GM23338 (cell line): ENCODE data around the gene MYOZ3. TPM values are rescaled to one million over a fixed set of nuclear protein-coding genes. Genes with fewer than 3 reads are reported as not detected.

Experiments used
- CREB1 ChIP-seq: fragments of 250-450 bp; sonication (Bioruptor Pico); IDR thresholded peaks from 2 replicates; pipeline ENCODE4 v1.5.0; 2020; ENCODE audit warnings: low read depth, mild to moderate bottlenecking, moderate library complexity
- POLR2AphosphoS5 ChIP-seq: IDR thresholded peaks from 2 replicates; pipeline ENCODE4 v1.6.1; 2016; ENCODE audit warnings: antibody characterized with exemption, low read depth
- STAT1 ChIP-seq: IDR thresholded peaks from one replicate; pipeline ENCODE4 v1.6.1; 2016; ENCODE audit warnings: antibody characterized with exemption; ENCODE audit not compliant: unreplicated experiment
- ZNF462 ChIP-seq: fragments of 250-450 bp; sonication (Bioruptor Pico); IDR thresholded peaks from 2 replicates; pipeline ENCODE4 v1.5.0; 2020; ENCODE audit warnings: mild to moderate bottlenecking, moderate library complexity
- polyA plus RNA-seq: library from polyadenylated mRNA; unstranded; fragments of >200 nt; fragmentation: Nextera tagmentation; extraction: Ambion mirVana; gene quantifications from 2 replicates; pipeline ENCODE4 v1.2.1, GENCODE V29; 2016
- total RNA-seq: library from RNA; depleted of rRNA; stranded (reverse); fragments of >200 nt; shearing (Covaris generic); gene quantifications from 2 replicates; pipeline ENCODE4 v1.2.3, GENCODE V29; 2014; rRNA removed

The MYOZ3 gene
- total and polyA plus RNA-seq, 2 experiments from 2014 or later, result 12.7 to 13.8 TPM

GRCh38 chr5:150723845-150724244 is 62.8 kb downstream of the MYOZ3 start (continued):
- TF ChIP-seq ZNF462 (CRISPR knock-in tag) (no peak), CREB1 (CRISPR knock-in tag) (no peak), POLR2AphosphoS5 (no peak), STAT1 (no peak)

Other genes with a start within 250 kb of the MYOZ3 start
- gene CD74, start 248.3 kb upstream of the MYOZ3 start, total RNA-seq, result 49.8 and 54.8 TPM in 2 replicates
- gene CD74, start 248.3 kb upstream of the MYOZ3 start, polyA plus RNA-seq, result 98.4 and 105 TPM in 2 replicates
- gene RPS14, start 211.5 kb upstream of the MYOZ3 start, total RNA-seq, result 1,443 and 1,506 TPM in 2 replicates
- gene RPS14, start 211.5 kb upstream of the MYOZ3 start, polyA plus RNA-seq, result 2,790 and 2,911 TPM in 2 replicates
- gene NDST1, start 153.1 kb upstream of the MYOZ3 start, total RNA-seq, result 76.6 and 85.0 TPM in 2 replicates
- gene NDST1, start 153.1 kb upstream of the MYOZ3 start, polyA plus RNA-seq, result 7.3 and 8.5 TPM in 2 replicates
- gene SYNPO, start 20.6 kb upstream of the MYOZ3 start, total RNA-seq, result 1.3 and 3.0 TPM in 2 replicates
- 0.16 and 0.38 TPM in 2 replicates for gene SYNPO, start 20.6 kb upstream of the MYOZ3 start, polyA plus RNA-seq
- 30.7 and 32.3 TPM in 2 replicates for gene RBM22, start 39.8 kb downstream of the MYOZ3 start, total RNA-seq
- gene RBM22, start 39.8 kb downstream of the MYOZ3 start, polyA plus RNA-seq, result 20.3 and 23.4 TPM in 2 replicates
- 41.2 and 41.8 TPM in 2 replicates for gene DCTN4, start 97.8 kb downstream of the MYOZ3 start, total RNA-seq
- gene DCTN4, start 97.8 kb downstream of the MYOZ3 start, polyA plus RNA-seq, result 11.8 and 15.4 TPM in 2 replicates
- 7.6 and 8.0 TPM in 2 replicates for gene SMIM3, start 117.5 kb downstream of the MYOZ3 start, total RNA-seq
- 4.3 and 6.2 TPM in 2 replicates for gene SMIM3, start 117.5 kb downstream of the MYOZ3 start, polyA plus RNA-seq
- gene IRGM, start 185.3 kb downstream of the MYOZ3 start, total RNA-seq, result not detected in 2 replicates
- not detected in 2 replicates for gene IRGM, start 185.3 kb downstream of the MYOZ3 start, polyA plus RNA-seq
- 22.3 and 25.9 TPM in 2 replicates for gene ZNF300, start 243.7 kb downstream of the MYOZ3 start, total RNA-seq
- gene ZNF300, start 243.7 kb downstream of the MYOZ3 start, polyA plus RNA-seq, result 10.9 and 15.1 TPM in 2 replicates